NOMO-1 (cell line): ENCODE results near the gene GPR31.

Experiments
- DNase-seq, 2 experiments: peaks; one replicate each; lab custom pipeline; 2025; ENCODE audit not compliant: unreplicated experiment in 2 of 2; lab: John Stamatoyannopoulos, UW

Gene GPR31

GRCh38 chr6:167120583-167120903, 37.2 kb downstream of the GPR31 start:
- peak in 1 of 2 experiments; percentile 27 for DNase-seq

GRCh38 chr6:167119670-167120582, 37.9 kb downstream of the GPR31 start:
- DNase-seq, result no peak

DNA sequence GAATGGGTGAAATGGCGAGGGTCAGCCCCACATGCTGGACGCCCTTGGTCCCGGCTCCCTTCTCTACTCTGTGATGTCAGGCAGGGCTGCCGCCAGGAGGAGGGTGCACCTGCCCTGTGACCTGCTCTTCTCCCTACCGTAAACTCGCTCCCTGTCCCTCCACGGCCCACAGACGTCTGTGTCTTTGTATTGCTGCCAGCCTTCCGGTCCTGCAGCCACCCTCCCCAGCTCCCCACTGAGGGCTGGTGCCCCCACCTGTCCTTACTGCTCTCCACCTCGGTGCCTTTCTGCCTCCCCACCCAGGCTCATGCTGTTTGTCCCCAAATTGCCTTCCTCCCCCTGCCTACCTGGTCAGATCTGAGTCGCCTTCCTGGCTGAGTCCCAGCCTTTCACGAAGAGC, 38.9 kb downstream of the GPR31 start:
- no peak for DNase-seq

GRCh38 chr6:167118006-167118405, 39.8 kb downstream of the GPR31 start:
- no peak for DNase-seq

DNA sequence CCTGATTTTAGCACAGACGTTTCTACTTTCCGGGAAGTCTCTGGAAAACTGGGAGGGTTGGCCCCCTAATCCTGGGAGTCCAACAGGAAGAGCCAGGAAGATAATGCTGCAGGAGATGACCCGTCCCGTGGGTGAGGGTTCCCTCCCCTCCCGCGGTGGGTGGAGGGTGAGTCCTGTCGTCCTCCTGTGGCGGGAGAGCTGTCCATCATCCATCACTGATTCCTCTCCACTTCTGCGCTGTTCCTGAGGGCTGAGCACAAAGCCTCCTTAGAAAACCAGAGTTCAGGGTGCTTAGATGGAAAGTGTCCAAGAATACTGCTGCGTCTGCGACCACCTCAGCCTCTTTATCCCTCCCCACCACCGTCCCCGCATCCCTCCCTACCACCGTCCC, 40.9 kb downstream of the GPR31 start:
- no peak for DNase-seq

GRCh38 chr6:167116109-167116837, 41.5 kb downstream of the GPR31 start:
- no peak for DNase-seq

GRCh38 chr6:167115054-167115453, 42.7 kb downstream of the GPR31 start:
- no peak for DNase-seq

- DNase-seq, result no peak
Measured at GRCh38 chr6:167113935-167114910, 43.6 kb downstream of the GPR31 start.

GRCh38 chr6:167113047-167113754, 44.6 kb downstream of the GPR31 start:
- peak in 1 of 2 experiments; percentile 10 for DNase-seq

DNA sequence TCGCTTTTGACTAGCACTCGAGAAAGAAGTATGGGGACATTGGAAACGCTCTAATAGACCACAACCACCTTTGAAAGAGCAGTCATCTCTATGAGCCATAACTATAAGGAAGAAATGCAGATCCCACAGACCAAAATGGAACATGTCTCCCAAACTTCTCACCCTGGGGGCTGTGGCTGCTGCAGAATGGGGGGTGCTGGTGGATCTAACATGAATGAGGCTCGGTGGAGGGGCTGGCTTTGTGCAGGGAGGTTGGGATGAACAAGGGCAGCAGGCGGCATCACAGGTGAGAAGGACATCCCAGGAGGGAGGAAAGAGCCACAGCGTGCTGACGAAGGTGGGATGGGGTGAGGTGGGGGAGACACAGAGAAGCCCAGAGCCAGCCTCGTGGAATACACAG, 45.4 kb downstream of the GPR31 start:
- DNase-seq, result no peak

- no peak for DNase-seq
Measured at GRCh38 chr6:167111597-167111996, 46.2 kb downstream of the GPR31 start.

DNA sequence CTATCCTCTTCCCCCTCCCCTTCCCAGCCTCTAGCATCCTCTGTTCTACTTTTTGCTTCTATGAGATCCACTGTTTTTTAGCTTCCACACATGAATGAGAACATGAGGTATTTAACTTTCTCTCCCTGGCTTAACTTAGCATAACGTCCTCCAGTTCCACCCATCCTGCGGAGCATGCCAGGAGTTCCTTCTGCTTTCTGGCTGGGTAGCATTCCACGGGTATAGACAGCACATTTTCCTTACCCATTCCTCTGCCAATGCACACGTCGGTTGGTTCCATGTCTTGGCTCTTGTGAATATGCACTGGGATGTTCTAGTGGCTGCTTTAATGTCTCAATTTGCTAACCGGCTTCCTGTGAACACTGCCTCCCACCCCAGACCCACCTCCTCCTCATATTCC, 48.1 kb downstream of the GPR31 start:
- no peak for DNase-seq

DNA sequence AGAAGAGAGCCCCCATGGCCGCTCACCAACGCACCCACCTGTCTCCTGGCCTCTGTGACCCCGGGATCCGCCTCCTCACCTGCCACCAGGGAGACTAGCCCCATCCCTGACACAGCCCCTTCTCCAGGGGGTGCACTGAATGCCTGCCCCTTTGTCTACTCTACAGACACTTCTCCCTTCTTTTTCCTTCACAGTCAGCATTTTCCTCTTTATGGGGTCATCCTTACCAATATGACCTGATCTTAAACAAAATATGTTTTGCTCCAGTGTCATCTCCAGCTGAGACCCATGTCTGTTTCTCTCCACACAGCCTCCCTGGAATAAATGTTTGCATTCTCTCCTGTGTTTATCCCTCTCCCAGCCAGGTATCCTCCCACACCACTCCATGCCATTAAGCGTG, 49.5 kb downstream of the GPR31 start:
- no peak for DNase-seq

GRCh38 chr6:167107787-167108186, 50.0 kb downstream of the GPR31 start:
- DNase-seq, result no peak

GRCh38 chr6:167106406-167106805, 51.4 kb downstream of the GPR31 start:
- no peak for DNase-seq
